ENCODE measurements around the gene BFAR.

BFAR gene

DNA sequence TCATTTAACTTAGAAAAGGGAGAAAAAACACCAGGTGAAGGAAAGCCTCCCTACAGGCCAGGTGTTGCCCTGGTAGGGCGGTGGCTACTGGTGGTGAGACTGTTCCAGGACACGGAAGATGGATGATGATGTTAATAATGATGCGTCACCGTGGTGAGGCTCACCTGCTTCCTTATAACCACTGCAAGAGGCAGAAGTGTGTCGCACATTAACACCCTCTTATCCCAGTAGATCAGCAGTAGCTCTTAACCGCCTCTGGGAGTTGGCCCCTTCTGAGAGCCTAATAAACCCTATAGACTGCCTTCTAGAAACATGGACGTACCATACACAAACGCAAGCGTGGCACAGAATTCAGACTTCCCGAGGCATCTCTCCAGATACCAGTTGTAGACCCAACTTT is 7.8 kb downstream of the BFAR start:
- TF ChIP-seq, protein P1, sequence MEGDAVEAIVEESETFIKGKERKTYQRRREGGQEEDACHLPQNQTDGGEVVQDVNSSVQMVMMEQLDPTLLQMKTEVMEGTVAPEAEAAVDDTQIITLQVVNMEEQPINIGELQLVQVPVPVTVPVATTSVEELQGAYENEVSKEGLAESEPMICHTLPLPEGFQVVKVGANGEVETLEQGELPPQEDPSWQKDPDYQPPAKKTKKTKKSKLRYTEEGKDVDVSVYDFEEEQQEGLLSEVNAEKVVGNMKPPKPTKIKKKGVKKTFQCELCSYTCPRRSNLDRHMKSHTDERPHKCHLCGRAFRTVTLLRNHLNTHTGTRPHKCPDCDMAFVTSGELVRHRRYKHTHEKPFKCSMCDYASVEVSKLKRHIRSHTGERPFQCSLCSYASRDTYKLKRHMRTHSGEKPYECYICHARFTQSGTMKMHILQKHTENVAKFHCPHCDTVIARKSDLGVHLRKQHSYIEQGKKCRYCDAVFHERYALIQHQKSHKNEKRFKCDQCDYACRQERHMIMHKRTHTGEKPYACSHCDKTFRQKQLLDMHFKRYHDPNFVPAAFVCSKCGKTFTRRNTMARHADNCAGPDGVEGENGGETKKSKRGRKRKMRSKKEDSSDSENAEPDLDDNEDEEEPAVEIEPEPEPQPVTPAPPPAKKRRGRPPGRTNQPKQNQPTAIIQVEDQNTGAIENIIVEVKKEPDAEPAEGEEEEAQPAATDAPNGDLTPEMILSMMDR (IDR thresholded peaks at IDR 0.05; ENCODE audit: insufficient read depth, low read depth, low read length, missing control alignments), result no peak
- no peak overlapping the region for H3K4me3 ChIP-seq (ENCODE audit: low read length)
- DNase-seq (ENCODE audit: low read depth), result peak; percentile 64

DNA sequence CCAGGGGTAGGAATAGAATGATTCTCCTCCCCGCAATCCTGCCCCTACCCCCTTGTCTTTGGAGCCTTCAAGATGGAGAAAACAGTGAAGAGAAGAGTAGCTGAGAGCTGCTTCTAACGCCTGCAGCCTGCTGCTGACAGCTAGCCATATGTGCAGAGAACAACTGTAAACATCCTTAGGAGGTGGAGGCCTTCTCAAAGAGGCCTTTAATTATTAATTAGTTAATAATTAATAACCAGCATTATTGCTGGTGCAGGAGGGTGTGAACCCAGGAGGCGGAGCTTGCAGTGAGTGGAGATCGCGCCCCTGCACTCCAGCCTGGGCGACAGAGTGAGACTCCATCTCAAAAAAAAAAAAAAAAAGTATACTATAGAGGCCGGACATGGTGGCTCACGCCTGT is 8.5 kb downstream of the BFAR start:
- H3K4me3 ChIP-seq (ENCODE audit: low read length), result no peak overlapping the region
- TF ChIP-seq, protein P1 (IDR thresholded peaks at IDR 0.05; ENCODE audit: insufficient read depth, low read depth, low read length, missing control alignments), result no peak
- DNase-seq (ENCODE audit: low read depth), result no peak

DNA sequence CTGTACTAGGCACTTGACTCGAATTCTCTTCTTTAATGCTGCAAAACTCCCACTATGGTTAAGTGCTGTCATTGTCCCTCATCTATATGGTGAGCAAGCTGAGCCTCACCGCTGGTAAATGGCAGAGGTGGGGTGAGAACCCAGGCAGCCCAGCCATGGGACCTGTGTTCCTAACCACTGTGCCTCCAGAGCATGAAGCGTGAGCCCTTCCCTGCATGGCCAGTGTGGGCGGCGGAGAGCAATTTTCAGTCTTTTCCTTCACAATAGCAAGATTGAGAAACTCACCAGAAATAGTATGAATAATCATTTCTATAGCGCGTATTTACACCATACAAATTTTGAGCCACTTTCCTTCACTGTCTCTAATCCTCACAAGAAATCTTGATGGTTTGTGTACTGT is 9.2 kb downstream of the BFAR start:
- DNase-seq (ENCODE audit: low read depth), result no peak
- no peak overlapping the region for H3K4me3 ChIP-seq (ENCODE audit: low read length)
- TF ChIP-seq, protein P1 (IDR thresholded peaks at IDR 0.05; ENCODE audit: insufficient read depth, low read depth, low read length, missing control alignments), result no peak

DNA sequence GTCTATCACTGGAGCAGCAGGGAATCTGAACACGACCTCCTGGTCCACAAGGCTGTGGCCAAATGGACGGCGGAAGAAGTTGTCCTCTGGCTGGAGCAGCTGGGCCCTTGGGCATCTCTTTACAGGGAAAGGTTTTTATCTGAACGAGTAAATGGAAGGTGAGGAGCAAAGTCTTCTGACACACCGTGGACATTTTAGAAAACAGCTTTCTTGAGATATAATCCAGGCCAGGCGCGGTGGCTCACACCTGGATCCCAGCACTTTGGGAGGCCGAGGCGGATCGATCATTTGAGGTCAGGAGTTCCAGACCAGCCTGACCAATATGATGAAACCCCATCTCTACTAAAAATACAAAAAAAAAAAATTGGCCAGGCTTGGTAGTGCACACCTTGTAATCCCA is 17.1 kb downstream of the BFAR start:
- DNase-seq (ENCODE audit: low read depth), result no peak

DNA sequence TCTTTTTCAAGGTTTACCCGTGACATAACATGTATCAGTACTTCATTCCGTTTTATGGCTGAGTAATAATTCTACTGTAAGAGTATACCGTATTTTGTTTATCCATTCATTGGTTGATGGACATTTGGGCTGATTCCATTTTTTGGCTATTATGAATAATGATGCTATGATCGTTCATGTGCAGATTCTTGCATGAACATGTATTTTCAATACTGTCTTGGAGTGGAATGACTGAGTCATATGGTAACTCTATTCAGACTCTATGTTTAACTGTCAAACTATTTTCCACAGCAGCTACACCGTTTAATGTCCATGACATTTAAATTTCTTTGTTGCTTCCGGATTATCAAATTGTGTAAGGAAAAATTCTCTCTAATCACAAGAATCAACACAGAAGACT is 17.9 kb downstream of the BFAR start:
- TF ChIP-seq, protein P1 (IDR thresholded peaks at IDR 0.05; ENCODE audit: insufficient read depth, low read depth, low read length, missing control alignments), result no peak
- no peak overlapping the region for H3K4me3 ChIP-seq (ENCODE audit: low read length)
- DNase-seq (ENCODE audit: low read depth), result peak; percentile 90

More for the DNA sequence above, 17.1 kb downstream of the BFAR start:
- TF ChIP-seq, protein P1 (IDR thresholded peaks at IDR 0.05; ENCODE audit: insufficient read depth, low read depth, low read length, missing control alignments), result no peak
- no peak overlapping the region for H3K4me3 ChIP-seq (ENCODE audit: low read length)

DNA sequence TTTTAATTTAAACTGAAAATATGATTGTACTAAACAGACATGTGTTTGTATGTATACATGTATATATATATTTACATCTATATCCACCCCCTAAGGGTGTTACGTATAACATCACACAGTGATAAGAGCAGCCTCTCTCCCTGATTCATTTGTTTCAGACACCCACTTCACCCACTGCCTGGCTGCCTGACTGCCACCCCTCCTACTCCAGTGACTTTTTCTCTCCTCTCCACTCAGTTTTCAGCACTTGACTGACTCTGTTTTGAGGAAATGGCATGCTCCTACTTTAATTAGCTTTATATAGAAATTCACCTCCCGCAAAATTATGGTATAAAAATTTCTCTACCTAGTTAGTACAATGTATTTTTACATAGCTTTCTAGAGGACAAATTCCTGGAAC is 20.0 kb downstream of the BFAR start:
- TF ChIP-seq, protein P1 (IDR thresholded peaks at IDR 0.05; ENCODE audit: insufficient read depth, low read depth, low read length, missing control alignments), result no peak
- DNase-seq (ENCODE audit: low read depth), result no peak
- no peak overlapping the region for H3K4me3 ChIP-seq (ENCODE audit: low read length)

DNA sequence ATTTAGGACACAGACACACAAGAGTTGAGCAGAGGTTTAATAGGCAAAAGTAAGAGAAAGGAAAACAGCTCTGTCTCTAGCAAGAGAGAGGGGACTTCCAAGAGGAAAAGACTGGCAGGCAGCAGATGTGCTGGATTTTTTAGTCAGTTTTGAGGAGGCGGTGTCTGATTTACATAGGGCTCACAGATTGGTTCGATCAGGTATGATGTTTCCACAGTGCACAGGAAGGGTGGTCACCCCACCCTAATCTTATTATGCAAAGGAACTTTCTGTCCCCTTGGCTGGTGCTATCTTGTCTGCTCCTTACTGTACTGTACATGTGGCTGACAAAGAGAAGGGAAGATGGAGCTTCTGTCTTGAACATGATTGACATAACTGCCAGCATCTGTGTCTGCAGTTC is 25.3 kb downstream of the BFAR start:
- peak; percentile 36 for DNase-seq (ENCODE audit: low read depth)
- TF ChIP-seq, protein P1 (IDR thresholded peaks at IDR 0.05; ENCODE audit: insufficient read depth, low read depth, low read length, missing control alignments), result no peak
- H3K4me3 ChIP-seq (ENCODE audit: low read length), result no peak overlapping the region
